ENCODE results near the gene GLIS2. TPM values are rescaled to one million over a fixed set of nuclear protein-coding genes. Genes with fewer than 3 reads are reported as not detected.

GLIS2 gene
- total and polyA plus RNA-seq, 4 donors, result 12.3 to 72.6 (median 29.3) TPM

GRCh38 chr16:4356820-4357219 lies 41.0 kb downstream of the GLIS2 start:
- WGBS, 2 donors, result 93 to 97% methylated on average over 6 to 7 of the region's 7 CpGs
- Histone ChIP-seq H3K27ac (ENCODE audit: low read depth in 1 of 2, low read length in 2 of 2) (no peak overlapping the region), H3K9me3 (ENCODE audit: control insufficient read depth, low read length) (no peaks in the 10 kb centered on the region), H3K4me3 (ENCODE audit: low read length in 2 of 2) (no peak overlapping the region), H3K27me3 (ENCODE audit: control insufficient read depth in 1 of 2, insufficient read depth in 2 of 2, low read length in 1 of 2) (no peaks in the 10 kb centered on the region), H3K36me3 (ENCODE audit: control insufficient read depth in 1 of 2, insufficient read depth in 2 of 2, low read length in 1 of 2) (no peaks in the 10 kb centered on the region), H3K4me1 (ENCODE audit: control insufficient read depth in 1 of 2, insufficient read depth in 2 of 2, low read length in 2 of 2) (no peaks in the 10 kb centered on the region)
- intact Hi-C loops (cut with DNase I), result no loop called here
- ATAC-seq (ENCODE audit: low FRiP score) (no peak), DNase-seq (no peak)

GRCh38 chr16:4358236-4358635 lies 42.4 kb downstream of the GLIS2 start:
- DNase-seq, result no peak
- 94 to 97% methylated on average over 19 of the region's 19 CpGs for WGBS, 2 donors
- intact Hi-C loops (cut with DNase I), result no loop called here
- no peak overlapping the region for H3K4me3 ChIP-seq (ENCODE audit: low read length in 2 of 2)
- H3K9me3 ChIP-seq (ENCODE audit: control insufficient read depth, low read length), result no peaks in the 10 kb centered on the region
- H3K27ac ChIP-seq (ENCODE audit: low read depth in 1 of 2, low read length in 2 of 2), result no peak overlapping the region
- no peaks in the 10 kb centered on the region for H3K4me1 ChIP-seq (ENCODE audit: control insufficient read depth in 1 of 2, insufficient read depth in 2 of 2, low read length in 2 of 2)
- H3K27me3 ChIP-seq (ENCODE audit: control insufficient read depth in 1 of 2, insufficient read depth in 2 of 2, low read length in 1 of 2), result no peaks in the 10 kb centered on the region
- ATAC-seq (ENCODE audit: low FRiP score), result no peak
- H3K36me3 ChIP-seq (ENCODE audit: control insufficient read depth in 1 of 2, insufficient read depth in 2 of 2, low read length in 1 of 2), result no peaks in the 10 kb centered on the region

- Histone ChIP-seq H3K4me3 (ENCODE audit: low read length in 2 of 2) (no peak overlapping the region), H3K9me3 (ENCODE audit: control insufficient read depth, low read length) (no peaks in the 10 kb centered on the region), H3K4me1 (ENCODE audit: control insufficient read depth in 1 of 2, insufficient read depth in 2 of 2, low read length in 2 of 2) (no peaks in the 10 kb centered on the region), H3K27me3 (ENCODE audit: control insufficient read depth in 1 of 2, insufficient read depth in 2 of 2, low read length in 1 of 2) (no peaks in the 10 kb centered on the region), H3K27ac (ENCODE audit: low read depth in 1 of 2, low read length in 2 of 2) (no peak overlapping the region), H3K36me3 (ENCODE audit: control insufficient read depth in 1 of 2, insufficient read depth in 2 of 2, low read length in 1 of 2) (no peaks in the 10 kb centered on the region)
- intact Hi-C loops (cut with DNase I), result loop anchor here (1.0 kb wide), 1 partner anchor 43 kb away; no protein-coding TSS in a partner anchor
- 27 to 37% methylated on average over 17 to 19 of the region's 19 CpGs for WGBS, 2 donors
- peak; percentile 85 for ATAC-seq (ENCODE audit: low FRiP score)
- peak in 1 of 2 donors; percentile 91 for DNase-seq
Observed at GRCh38 chr16:4358831-4359561, 43.1 kb downstream of the GLIS2 start.

- WGBS, 2 donors, result 94 to 96% methylated on average over 3 of the region's 3 CpGs
- H3K9me3 ChIP-seq (ENCODE audit: control insufficient read depth, low read length), result no peaks in the 10 kb centered on the region
- ATAC-seq (ENCODE audit: low FRiP score), result no peak
- no peaks in the 10 kb centered on the region for H3K27me3 ChIP-seq (ENCODE audit: control insufficient read depth in 1 of 2, insufficient read depth in 2 of 2, low read length in 1 of 2)
- no peak for DNase-seq
- intact Hi-C loops (cut with DNase I), result loop anchor here (1.0 kb wide), 1 partner anchor 42 kb away; no protein-coding TSS in a partner anchor
- no peak overlapping the region for H3K27ac ChIP-seq (ENCODE audit: low read depth in 1 of 2, low read length in 2 of 2)
- H3K36me3 ChIP-seq (ENCODE audit: control insufficient read depth in 1 of 2, insufficient read depth in 2 of 2, low read length in 1 of 2), result no peaks in the 10 kb centered on the region
- H3K4me3 ChIP-seq (ENCODE audit: low read length in 2 of 2), result no peak overlapping the region
- no peaks in the 10 kb centered on the region for H3K4me1 ChIP-seq (ENCODE audit: control insufficient read depth in 1 of 2, insufficient read depth in 2 of 2, low read length in 2 of 2)
Observed at GRCh38 chr16:4359914-4360313, 44.0 kb downstream of the GLIS2 start.

- no peak for DNase-seq
- no peak for ATAC-seq (ENCODE audit: low FRiP score)
- Histone ChIP-seq H3K27ac (ENCODE audit: low read depth in 1 of 2, low read length in 2 of 2) (no peak overlapping the region), H3K9me3 (ENCODE audit: control insufficient read depth, low read length) (no peaks in the 10 kb centered on the region), H3K4me1 (ENCODE audit: control insufficient read depth in 1 of 2, insufficient read depth in 2 of 2, low read length in 2 of 2) (no peaks in the 10 kb centered on the region), H3K36me3 (ENCODE audit: control insufficient read depth in 1 of 2, insufficient read depth in 2 of 2, low read length in 1 of 2) (no peaks in the 10 kb centered on the region), H3K27me3 (ENCODE audit: control insufficient read depth in 1 of 2, insufficient read depth in 2 of 2, low read length in 1 of 2) (no peaks in the 10 kb centered on the region), H3K4me3 (ENCODE audit: low read length in 2 of 2) (no peak overlapping the region)
- WGBS, 2 donors, result 93 to 94% methylated on average over 6 to 11 of the region's 11 CpGs
- intact Hi-C loops (cut with DNase I), result no loop called here
Observed at GRCh38 chr16:4360538-4361021, 44.7 kb downstream of the GLIS2 start.

GRCh38 chr16:4361033-4361943 lies 45.4 kb downstream of the GLIS2 start:
- Histone ChIP-seq H3K27me3 (ENCODE audit: control insufficient read depth in 1 of 2, insufficient read depth in 2 of 2, low read length in 1 of 2) (no peaks in the 10 kb centered on the region), H3K9me3 (ENCODE audit: control insufficient read depth, low read length) (no peaks in the 10 kb centered on the region), H3K4me3 (ENCODE audit: low read length in 2 of 2) (no peak overlapping the region), H3K27ac (ENCODE audit: low read depth in 1 of 2, low read length in 2 of 2) (no peak overlapping the region), H3K36me3 (ENCODE audit: control insufficient read depth in 1 of 2, insufficient read depth in 2 of 2, low read length in 1 of 2) (no peaks in the 10 kb centered on the region), H3K4me1 (ENCODE audit: control insufficient read depth in 1 of 2, insufficient read depth in 2 of 2, low read length in 2 of 2) (no peaks in the 10 kb centered on the region)
- DNase-seq (no peak), ATAC-seq (ENCODE audit: low FRiP score) (no peak)
- intact Hi-C loops (cut with DNase I), result no loop called here
- WGBS, 2 donors, result 92 to 95% methylated on average over 24 to 28 of the region's 28 CpGs

- no peak overlapping the region for H3K4me3 ChIP-seq (ENCODE audit: low read length in 2 of 2)
- H3K4me1 ChIP-seq (ENCODE audit: control insufficient read depth in 1 of 2, insufficient read depth in 2 of 2, low read length in 2 of 2), result no peaks in the 10 kb centered on the region
- no peak overlapping the region for H3K27ac ChIP-seq (ENCODE audit: low read depth in 1 of 2, low read length in 2 of 2)
- no peak for ATAC-seq (ENCODE audit: low FRiP score)
- H3K27me3 ChIP-seq (ENCODE audit: control insufficient read depth in 1 of 2, insufficient read depth in 2 of 2, low read length in 1 of 2), result no peaks in the 10 kb centered on the region
- DNase-seq, result no peak
- no peaks in the 10 kb centered on the region for H3K36me3 ChIP-seq (ENCODE audit: control insufficient read depth in 1 of 2, insufficient read depth in 2 of 2, low read length in 1 of 2)
- intact Hi-C loops (cut with DNase I), result no loop called here
- H3K9me3 ChIP-seq (ENCODE audit: control insufficient read depth, low read length), result no peaks in the 10 kb centered on the region
- WGBS, 2 donors, result 89 to 92% methylated on average over 11 to 12 of the region's 12 CpGs
Observed at GRCh38 chr16:4361944-4362311, 46.1 kb downstream of the GLIS2 start.

- Histone ChIP-seq H3K4me1 (ENCODE audit: control insufficient read depth in 1 of 2, insufficient read depth in 2 of 2, low read length in 2 of 2) (no peaks in the 10 kb centered on the region), H3K27me3 (ENCODE audit: control insufficient read depth in 1 of 2, insufficient read depth in 2 of 2, low read length in 1 of 2) (no peaks in the 10 kb centered on the region), H3K27ac (ENCODE audit: low read depth in 1 of 2, low read length in 2 of 2) (no peak overlapping the region), H3K36me3 (ENCODE audit: control insufficient read depth in 1 of 2, insufficient read depth in 2 of 2, low read length in 1 of 2) (no peaks in the 10 kb centered on the region), H3K4me3 (ENCODE audit: low read length in 2 of 2) (no peak overlapping the region), H3K9me3 (ENCODE audit: control insufficient read depth, low read length) (no peaks in the 10 kb centered on the region)
- intact Hi-C loops (cut with DNase I), result no loop called here
- no peak for ATAC-seq (ENCODE audit: low FRiP score)
- no peak for DNase-seq
- 71 to 76% methylated on average over 19 of the region's 19 CpGs for WGBS, 2 donors
Observed at GRCh38 chr16:4362476-4363135, 46.7 kb downstream of the GLIS2 start.

Data from aorta (tissue), 5 donors.